Esophagus squamous epithelium (tissue), 5 donors: Measurements from ENCODE around the gene LILRB5. TPM values are rescaled to one million over a fixed set of nuclear protein-coding genes. Genes with fewer than 3 reads are reported as not detected.
"Not testable (repeated sequence)": the region's sequence is repeated elsewhere in the genome, so short reads cannot be mapped to it uniquely, and the experiment has no call there.

ENCODE experiments used
- DNase-seq: peaks from one replicate; lab custom pipeline; 2025; lab: John Stamatoyannopoulos, UW
- H3K27ac ChIP-seq, 4 donors: fragments of 200-600 bp; sonication (generic); one replicate each; pipeline ENCODE4 v1.5.1; 2016 to 2019; ENCODE audit warnings: mild to moderate bottlenecking in 1 of 4
- H3K27me3 ChIP-seq, 4 donors: fragments of 200-600 bp; sonication (generic); 1 replicate in 3 of 4; 2 replicates in 1 of 4; pipeline versions ENCODE4 v1.5.1 to v1.6.0; 2017 to 2021; ENCODE audit warnings: antibody characterized with exemption in 1 of 4
- H3K36me3 ChIP-seq, 3 donors: fragments of 200-600 bp; sonication (generic); one replicate each; pipeline ENCODE4 v1.5.1; 2016 to 2019
- H3K4me1 ChIP-seq, 3 donors: fragments of 200-600 bp; sonication (generic); one replicate each; pipeline ENCODE4 v1.5.1; 2017 to 2019
- H3K4me3 ChIP-seq, 4 donors: fragments of 200-600 bp; sonication (generic); 1 replicate in 3 of 4; 2 replicates in 1 of 4; pipeline ENCODE4 v1.5.1; 2016 to 2019; ENCODE audit warnings: mild to moderate bottlenecking in 2 of 4, moderate library complexity in 1 of 4
- H3K9me3 ChIP-seq, 3 donors: fragments of 200-600 bp; sonication (generic); one replicate each; pipeline ENCODE4 v1.5.1; 2016 to 2019
- POLR2A ChIP-seq, 4 donors: fragments of 450-650 bp; IDR thresholded peaks; one replicate each; pipeline ENCODE4 v1.6.1; 2017; ENCODE audit warnings: antibody characterized with exemption in 4 of 4, mild to moderate bottlenecking in 4 of 4, moderate library complexity in 3 of 4
- WGBS, 2 donors: methylation state at CpG; one replicate each; pipeline ENCODE4 v1.1.5; 2018; 5-methylcytosine and 5-hydroxymethylcytosine counted together
- intact Hi-C: fragments of 100-400 bp; cut with DNase I; formaldehyde crosslinking; loops from one replicate; pipeline ENCODE4 v1.15.0; 2022
- total RNA-seq, 4 donors: library from RNA; depleted of rRNA; stranded (reverse); fragments of >200 nt; gene quantifications; one replicate each; pipeline ENCODE4 v1.1.0, GENCODE V29; 2016
- TF ChIP-seq, protein P1 (sequence below), 6 experiments: fragments of 450-650 bp in 4 of 6; fragments of 200-600 bp in 2 of 6; sonication (generic) in 2 of 6; IDR thresholded peaks; one replicate each; pipeline ENCODE4 v1.5.1; 2016 to 2019; ENCODE audit warnings: antibody characterized with exemption in 6 of 6, mild to moderate bottlenecking in 4 of 6, moderate library complexity in 4 of 6
- donor health status: DM: yes; HTN: yes; CAD: no.

LILRB5 gene
- total RNA-seq, 4 donors from 2014 or later = 1.4 to 9.3 (median 5.8) TPM; not detected in 1

DNA sequence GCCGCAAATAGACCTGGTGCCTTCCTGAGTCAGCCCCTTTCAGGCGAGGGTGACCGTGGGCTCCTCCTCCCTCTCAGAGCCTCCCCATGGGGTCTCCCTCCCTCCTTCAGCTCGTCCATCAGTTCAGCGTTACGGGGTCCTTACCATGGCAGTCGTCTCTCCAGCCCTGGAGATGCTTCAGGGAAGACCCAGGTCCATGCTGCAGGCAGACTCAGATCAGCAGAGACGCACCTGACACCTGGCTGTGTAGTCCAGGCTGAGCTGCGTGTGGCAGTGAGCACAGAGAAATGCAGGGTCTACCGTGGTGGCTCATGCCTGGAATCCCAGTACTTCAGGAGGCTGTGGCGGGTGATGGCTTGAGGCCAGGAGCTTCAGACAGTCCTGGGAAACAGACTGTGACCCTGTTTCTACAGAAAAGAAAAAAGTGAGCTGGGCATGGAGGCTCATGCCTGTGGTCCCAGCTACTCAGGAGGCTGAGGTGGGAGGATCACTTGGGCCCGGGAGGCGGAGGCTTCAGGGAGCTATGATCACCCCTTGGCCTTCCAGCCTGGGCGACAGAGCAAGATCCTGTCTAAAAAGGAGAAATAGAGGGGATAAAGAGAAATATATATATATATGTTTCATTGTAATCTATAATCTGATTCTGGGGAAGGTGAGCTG lies 33.7 kb downstream of the LILRB5 start:
- H3K27me3 ChIP-seq = peaks cover 0 to 24% (median 0%) of the 10 kb centered on the region in 4 donors
- H3K9me3 ChIP-seq, H3K27ac ChIP-seq, H3K4me1 ChIP-seq, H3K36me3 ChIP-seq, intact Hi-C loops, H3K4me3 ChIP-seq, DNase-seq: not testable (repeated sequence)
- TF ChIP-seq POLR2A (IDR thresholded peaks at IDR 0.05) = peak in 1 of 4 donors; percentile 2
- 42 to 43% methylated on average over 9 to 13 of the region's 14 CpGs for WGBS, 2 donors

- intact Hi-C loops, H3K9me3 ChIP-seq, H3K4me1 ChIP-seq, DNase-seq, H3K36me3 ChIP-seq: not testable (repeated sequence)
- TF ChIP-seq POLR2A (IDR thresholded peaks at IDR 0.05) = peak in 1 of 4 donors; percentile 13
- 31 to 56% methylated on average over 9 to 10 of the region's 16 CpGs for WGBS, 2 donors
- Histone ChIP-seq H3K4me3 (peak within 1 kb of the TSS in 1 of 4 donors; percentile 46), H3K27me3 (peaks cover 0 to 24% (median 0%) of the 10 kb centered on the region in 4 donors), H3K27ac (peak within 1 kb of the TSS in 1 of 4 donors; percentile 3)
Measured at GRCh38 chr19:54222474-54223276, 34.4 kb downstream of the LILRB5 start, which contains the start of gene LILRB3. Gene LILRB3, minus strand, starts transcription at chr19:54223007. Its CDS starts 31 bp downstream, at chr19:54222976.

DNA sequence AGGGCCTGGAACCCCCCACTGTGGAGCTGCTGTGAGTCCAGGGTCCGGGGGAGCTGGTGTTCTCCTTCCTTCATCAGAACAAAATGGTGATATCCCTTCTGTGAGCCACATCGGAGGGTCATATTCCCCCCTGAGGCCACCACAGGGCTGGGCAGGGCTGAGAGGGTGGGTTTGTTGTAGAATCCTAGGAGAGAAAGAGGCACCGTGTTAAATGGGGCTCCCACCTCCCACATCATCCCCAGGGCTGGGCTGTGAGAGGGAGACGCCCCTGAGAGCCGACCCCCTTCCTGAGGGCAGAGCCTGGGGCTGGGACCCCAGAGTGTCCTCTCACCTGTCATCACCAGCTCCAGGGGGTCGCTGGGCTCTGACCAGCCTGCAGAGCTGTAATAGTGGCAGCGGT lies 35.1 kb downstream of the LILRB5 start:
- 67% methylated on average over 5 of the region's 7 CpGs; no CpG with 5 or more reads in 1 of the 2 donors for WGBS, 2 donors
- H3K27ac ChIP-seq, DNase-seq: not testable (repeated sequence)

DNA sequence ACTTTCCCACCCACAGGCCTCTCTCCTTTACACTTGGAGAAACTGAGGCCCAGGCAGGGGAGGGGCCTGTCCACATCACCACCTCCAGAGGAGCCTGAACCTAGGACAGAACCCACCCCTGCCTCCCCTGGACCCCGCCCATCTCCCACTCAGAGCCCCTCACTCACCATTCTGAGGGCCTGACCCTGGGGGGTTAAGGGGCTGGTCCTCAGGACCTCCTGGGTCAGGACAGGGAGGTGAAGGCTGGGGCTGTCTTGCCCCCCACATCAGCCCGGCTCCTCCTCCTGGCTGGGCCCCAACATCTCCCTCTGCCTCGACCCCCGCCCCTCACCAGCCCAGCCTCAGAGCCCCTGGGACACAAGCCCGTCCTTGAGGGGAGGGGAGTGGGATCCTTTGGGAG lies 37.4 kb downstream of the LILRB5 start:
- WGBS, 2 donors = no CpG with 5 or more reads among the region's 5 CpGs
- H3K9me3 ChIP-seq, DNase-seq, intact Hi-C loops, H3K27ac ChIP-seq, H3K36me3 ChIP-seq, H3K4me1 ChIP-seq, H3K4me3 ChIP-seq: not testable (repeated sequence)
- H3K27me3 ChIP-seq = peaks cover 0 to 21% (median 0%) of the 10 kb centered on the region in 4 donors

More for the DNA sequence above, 35.1 kb downstream of the LILRB5 start:
- H3K4me3 ChIP-seq = peak overlapping the region in 1 of 4 donors; percentile 46
- H3K9me3 ChIP-seq, intact Hi-C loops, H3K4me1 ChIP-seq, H3K36me3 ChIP-seq: not testable (repeated sequence)
- H3K27me3 ChIP-seq = peaks cover 0 to 24% (median 0%) of the 10 kb centered on the region in 4 donors

DNA sequence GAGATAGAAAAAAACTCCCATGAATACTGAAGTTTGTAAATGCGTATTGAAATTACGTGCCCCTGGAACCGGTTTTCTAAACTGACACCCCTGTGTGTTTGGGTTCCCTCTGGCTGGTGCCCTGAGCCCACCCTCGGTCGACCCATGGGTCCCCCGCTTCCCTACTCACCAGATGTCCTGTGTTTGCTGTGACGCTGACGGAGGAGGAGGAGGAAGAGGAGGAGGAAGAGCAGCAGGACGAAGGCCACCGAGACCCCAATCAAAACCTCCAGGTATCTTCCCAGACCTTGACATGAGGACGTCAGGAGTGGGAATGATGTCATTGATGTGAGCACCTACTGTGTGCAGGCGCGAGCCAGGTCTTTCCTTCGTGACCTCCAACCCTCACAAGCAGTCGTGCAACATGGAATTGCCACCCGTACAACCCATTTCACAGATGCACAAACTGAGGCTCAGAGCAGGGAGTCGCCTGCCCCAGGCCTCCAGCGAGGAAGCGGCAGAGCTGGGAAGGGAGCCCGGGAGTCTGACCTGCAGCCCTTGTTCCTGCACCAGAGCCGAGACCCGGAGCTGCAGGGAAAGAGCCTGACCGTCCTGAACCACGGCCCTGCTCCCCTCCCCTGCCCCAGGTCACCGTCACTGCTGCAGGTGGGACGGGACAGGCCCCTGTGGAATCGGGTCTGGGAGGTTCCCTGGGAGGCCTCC lies 38.0 kb downstream of the LILRB5 start:
- H3K27ac ChIP-seq = no peak overlapping the region
- no peaks in the 10 kb centered on the region for H3K4me1 ChIP-seq
- peaks cover 0 to 21% (median 0%) of the 10 kb centered on the region in 4 donors for H3K27me3 ChIP-seq
- H3K36me3 ChIP-seq = no peaks in the 10 kb centered on the region
- no peak overlapping the region for H3K4me3 ChIP-seq
- DNase-seq = no peak
- 80 to 81% methylated on average over 5 to 14 of the region's 27 CpGs for WGBS, 2 donors
- intact Hi-C loops = no loop called here
- no peaks in the 10 kb centered on the region for H3K9me3 ChIP-seq
- TF ChIP-seq POLR2A (IDR thresholded peaks at IDR 0.05) = no peak
- TF ChIP-seq, protein P1, sequence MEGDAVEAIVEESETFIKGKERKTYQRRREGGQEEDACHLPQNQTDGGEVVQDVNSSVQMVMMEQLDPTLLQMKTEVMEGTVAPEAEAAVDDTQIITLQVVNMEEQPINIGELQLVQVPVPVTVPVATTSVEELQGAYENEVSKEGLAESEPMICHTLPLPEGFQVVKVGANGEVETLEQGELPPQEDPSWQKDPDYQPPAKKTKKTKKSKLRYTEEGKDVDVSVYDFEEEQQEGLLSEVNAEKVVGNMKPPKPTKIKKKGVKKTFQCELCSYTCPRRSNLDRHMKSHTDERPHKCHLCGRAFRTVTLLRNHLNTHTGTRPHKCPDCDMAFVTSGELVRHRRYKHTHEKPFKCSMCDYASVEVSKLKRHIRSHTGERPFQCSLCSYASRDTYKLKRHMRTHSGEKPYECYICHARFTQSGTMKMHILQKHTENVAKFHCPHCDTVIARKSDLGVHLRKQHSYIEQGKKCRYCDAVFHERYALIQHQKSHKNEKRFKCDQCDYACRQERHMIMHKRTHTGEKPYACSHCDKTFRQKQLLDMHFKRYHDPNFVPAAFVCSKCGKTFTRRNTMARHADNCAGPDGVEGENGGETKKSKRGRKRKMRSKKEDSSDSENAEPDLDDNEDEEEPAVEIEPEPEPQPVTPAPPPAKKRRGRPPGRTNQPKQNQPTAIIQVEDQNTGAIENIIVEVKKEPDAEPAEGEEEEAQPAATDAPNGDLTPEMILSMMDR (IDR thresholded peaks at IDR 0.05) = no peak

DNA sequence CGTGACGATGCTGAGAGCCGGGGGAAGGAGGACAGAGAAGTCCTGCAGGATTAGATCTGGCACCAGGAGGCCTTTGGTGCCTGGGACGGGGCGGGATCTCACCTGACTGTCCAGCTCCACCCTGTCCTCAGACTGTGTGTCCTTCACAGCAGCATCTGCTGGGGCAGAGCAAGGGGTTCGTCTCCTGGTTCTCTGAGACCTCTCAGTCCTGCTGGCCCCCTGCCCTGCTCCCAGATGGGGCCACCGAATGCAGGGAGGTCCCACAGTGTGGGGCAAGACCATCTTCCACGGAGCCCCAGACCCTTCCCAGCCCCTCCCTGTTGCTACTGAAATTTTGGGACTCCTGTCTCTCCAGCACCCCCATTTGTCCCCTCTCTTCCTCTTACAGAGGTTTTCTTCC lies 38.8 kb downstream of the LILRB5 start:
- 66 to 69% methylated on average over 5 to 7 of the region's 8 CpGs for WGBS, 2 donors
- intact Hi-C loops = no loop called here
- TF ChIP-seq POLR2A (IDR thresholded peaks at IDR 0.05) = no peak
- TF ChIP-seq, protein P1 (IDR thresholded peaks at IDR 0.05) = no peak
- no peak for DNase-seq
- Histone ChIP-seq H3K4me3 (no peak overlapping the region), H3K27me3 (peaks cover 0 to 20% (median 0%) of the 10 kb centered on the region in 4 donors), H3K36me3 (no peaks in the 10 kb centered on the region), H3K4me1 (no peaks in the 10 kb centered on the region), H3K9me3 (no peaks in the 10 kb centered on the region), H3K27ac (no peak overlapping the region)

- H3K36me3 ChIP-seq, H3K27ac ChIP-seq, H3K4me1 ChIP-seq, DNase-seq, H3K9me3 ChIP-seq, intact Hi-C loops, H3K4me3 ChIP-seq: not testable (repeated sequence)
- WGBS, 2 donors = 53 to 73% methylated on average over 5 to 10 of the region's 20 CpGs
- H3K27me3 ChIP-seq = peaks cover 0 to 14% (median 0%) of the 10 kb centered on the region in 4 donors
Measured at GRCh38 chr19:54217517-54218247, 39.4 kb downstream of the LILRB5 start.
